NB4 (cell line): ENCODE results near the gene DPYSL4.

Source experiments
- DNase-seq: peaks from one replicate; pipeline ENCODE4 v3.0.0; 2010; ENCODE audit warnings: low read depth
- H3K4me3 ChIP-seq: one replicate; pipeline ENCODE4 v1.5.1; 2011; ENCODE audit warnings: mild to moderate bottlenecking, low read depth, low read length, moderate library complexity
- CTCF ChIP-seq: IDR thresholded peaks from one replicate; pipeline ENCODE4 v1.5.1; 2012; ENCODE audit warnings: low read depth, low read length
- MAX ChIP-seq: IDR thresholded peaks from 2 replicates; pipeline ENCODE4 v1.6.1; 2011; ENCODE audit warnings: low read depth, low read length
- MYC ChIP-seq: IDR thresholded peaks from 2 replicates; pipeline ENCODE4 v1.6.1; 2011; ENCODE audit warnings: low read depth, low read length
- POLR2A ChIP-seq: IDR thresholded peaks from 2 replicates; pipeline ENCODE4 v1.6.1; 2011; ENCODE audit warnings: mild to moderate bottlenecking; ENCODE audit not compliant: insufficient read length; ENCODE audit errors: extremely low read depth

The DPYSL4 gene

GRCh38 chr10:132140167-132140925 is 46.4 kb upstream of the DPYSL4 start:
- DNase-seq = no peak
- no peak for TF ChIP-seq MAX
- TF ChIP-seq CTCF = no peak
- no peak for TF ChIP-seq POLR2A
- TF ChIP-seq MYC = no peak
- H3K4me3 ChIP-seq = no peak overlapping the region

- H3K4me3 ChIP-seq = no peak overlapping the region
- no peak for DNase-seq
- TF ChIP-seq MYC (no peak), MAX (no peak), POLR2A (no peak), CTCF (no peak)
These were observed 45.7 kb upstream of the DPYSL4 start for GRCh38 chr10:132141076-132141475.

- no peak overlapping the region for H3K4me3 ChIP-seq
- DNase-seq = no peak
- TF ChIP-seq POLR2A (no peak), MAX (no peak), MYC (no peak), CTCF (no peak)
These were observed 45.0 kb upstream of the DPYSL4 start for GRCh38 chr10:132141526-132142395.

- H3K4me3 ChIP-seq = no peak overlapping the region
- DNase-seq = peak; percentile 42
- peak; percentile 74 for TF ChIP-seq CTCF
- TF ChIP-seq POLR2A = no peak
- 0 out of 2 replicates have a peak, but pooled peaks have one; percentile 21 for TF ChIP-seq MAX
- TF ChIP-seq MYC = peak; percentile 29; the same call in 1 of the 2 replicates
These were observed 44.2 kb upstream of the DPYSL4 start for GRCh38 chr10:132142396-132143161.

GRCh38 chr10:132143162-132143561 is 43.6 kb upstream of the DPYSL4 start:
- H3K4me3 ChIP-seq = no peak overlapping the region
- no peak for DNase-seq
- TF ChIP-seq MYC (no peak), POLR2A (no peak), MAX (no peak), CTCF (no peak)
